Heart left ventricle (tissue), 16 donors: ENCODE data around the gene LPCAT2. TPM values are rescaled to one million over a fixed set of nuclear protein-coding genes. Genes with fewer than 3 reads are reported as not detected.

Experiments used
- ATAC-seq, 4 donors: fragments of 200-7000 bp; cut with Tn5 transposase; one replicate each; pipeline ENCODE4 v1.9.1; 2020 to 2022; ENCODE audit warnings: moderate library complexity in 4 of 4, mild to moderate bottlenecking in 3 of 4, moderate number of reproducible peaks in 1 of 4
- DNase-seq, 5 donors: peaks; one replicate each; pipeline ENCODE4 v3.0.0-alpha.2; 2020
- H3K27ac ChIP-seq, 12 donors: fragments of 200-600 bp; sonication (generic) in 4 of 12; one replicate each; pipeline versions ENCODE4 v1.5.0 to v1.8.0; 2016 to 2022; ENCODE audit warnings: mild to moderate bottlenecking in 2 of 12
- H3K27me3 ChIP-seq, 9 donors: fragments of 200-600 bp; sonication (generic) in 2 of 9; one replicate each; pipeline versions ENCODE4 v1.5.1 to v1.8.0; 2016 to 2022; ENCODE audit warnings: mild to moderate bottlenecking in 3 of 9
- H3K36me3 ChIP-seq, 9 donors: fragments of 200-600 bp; sonication (generic) in 2 of 9; one replicate each; pipeline versions ENCODE4 v1.5.0 to v1.8.0; 2018 to 2022; ENCODE audit warnings: mild to moderate bottlenecking in 2 of 9
- H3K4me1 ChIP-seq, 12 donors: fragments of 200-600 bp; sonication (generic) in 4 of 12; one replicate each; pipeline versions ENCODE4 v1.5.0 to v1.8.0; 2016 to 2022; ENCODE audit warnings: mild to moderate bottlenecking in 3 of 12
- H3K4me3 ChIP-seq, 12 donors: fragments of 200-600 bp; sonication (generic) in 4 of 12; one replicate each; pipeline versions ENCODE4 v1.5.0 to v1.8.0; 2017 to 2022; ENCODE audit warnings: mild to moderate bottlenecking in 9 of 12, moderate library complexity in 4 of 12
- H3K9me3 ChIP-seq, 12 donors: fragments of 200-600 bp; sonication (generic) in 4 of 12; one replicate each; pipeline versions ENCODE4 v1.5.0 to v1.8.0; 2016 to 2022; ENCODE audit warnings: mild to moderate bottlenecking in 1 of 12
- CTCF ChIP-seq, 12 donors: fragments of 200-600 bp; sonication (generic) in 4 of 12; IDR thresholded peaks; one replicate each; pipeline versions ENCODE4 v1.5.0 to v1.8.0; 2018 to 2022; ENCODE audit warnings: antibody characterized with exemption in 12 of 12, mild to moderate bottlenecking in 5 of 12
- POLR2A ChIP-seq, 2 donors: fragments of 450-650 bp; IDR thresholded peaks; one replicate each; pipeline ENCODE4 v1.6.1; 2017; ENCODE audit warnings: antibody characterized with exemption in 2 of 2, mild to moderate bottlenecking in 2 of 2, moderate library complexity in 2 of 2
- WGBS, 4 donors: extraction: QIAGEN DNeasy Blood & Tissue Kit in 2 of 4; methylation state at CpG; one replicate each; pipeline versions ENCODE4 v1.1.5 to v1.1.7; 2013 to 2018; 5-methylcytosine and 5-hydroxymethylcytosine counted together
- intact Hi-C, 10 donors: fragments of 100-400 bp; cut with DNase I; formaldehyde crosslinking; loops; one replicate each; pipeline versions ENCODE4 v1.11.1 to v1.14.2; 2022
- polyA plus RNA-seq, 2 donors: library from polyadenylated mRNA; stranded (reverse); fragments of 200-250 nt; gene quantifications; one replicate each; pipeline ENCODE4 v1.2.3, GENCODE V29; 2013
- total RNA-seq, 9 donors: library from RNA; depleted of rRNA in 2 of 9; stranded (reverse); fragments of >200 nt in 2 of 9; fragmentation: NEBNext Ultra II Directional in 3 of 9; extraction: Animal tissue kit (Norgen Biotek cat#: 25700) in 3 of 9; gene quantifications; one replicate each; pipeline versions ENCODE4 v1.1.0 to v1.2.4, GENCODE V29; 2016 to 2023
- donor health status: ischemic (EF 13 %, LVEDD 7.1; RV severe dilation, severe dysfunction).
- donor health status: healthy with polysubstance abuse.
- donor health status: DM: no; HTN: yes; CAD: no.
- donor health status: DM: no; HTN: no; CAD: no.
- donor health status: ischemic (EF 25% LVEDD 6.9; RV normal size, moderate dysfunction).
- donor health status: ischemic (EF 25% LVEDD 5.7; RV mildly dilated, moderate dysfunction).
- donor health status: healthy.
- donor health status: DM: yes; HTN: yes; CAD: no.
- donor health status: ischemic (EF 35%, LVEDD 5.7; RV mildly dilated, moderate dysfunction).
- donor health status: nonischemic (EF 11% LVEDD 7.7; RV severe dilation, severe dysfunction).
- donor health status: DM: yes; HTN: yes; CAD: no.
- donor health status: PGD.
- donor health status: ischemic (EF 29% LVEDD 5.4; RV normal size, mild dysfunction).
- donor health status: nonischemic (EF 23%, LVEDD 6.1; RV moderate dilation, normal function).

The LPCAT2 gene
- total and polyA plus RNA-seq, 11 donors = 3.8 to 13.6 (median 6.5) TPM

DNA sequence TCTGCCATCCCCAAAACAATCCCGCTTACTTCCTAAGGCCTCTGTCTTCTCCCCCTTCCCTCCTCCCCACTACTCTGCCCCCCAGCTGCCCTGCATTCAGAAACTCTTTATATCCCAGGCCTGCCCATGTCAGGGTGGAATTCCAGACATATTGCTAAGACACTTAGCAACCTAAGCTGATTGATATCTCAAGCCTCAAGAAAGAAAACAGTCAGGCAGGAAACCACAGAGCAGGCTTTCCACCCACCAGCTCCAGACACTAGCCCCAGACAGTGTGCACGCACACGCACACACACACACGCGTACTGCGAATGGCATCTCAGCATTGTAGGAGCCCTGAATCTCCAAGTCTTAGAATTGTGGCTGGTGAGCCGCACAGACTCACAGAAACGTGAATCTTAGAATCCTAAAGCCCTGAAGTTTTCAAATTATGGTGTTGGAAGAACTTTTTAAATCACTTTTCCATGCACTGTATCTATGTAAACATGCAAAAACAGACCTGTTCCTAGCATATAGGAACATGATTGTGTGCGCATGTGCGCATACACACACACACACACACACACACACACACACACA, 8.8 kb upstream of the LPCAT2 start:
- DNase-seq (peak in 1 of 5 donors; percentile 62), ATAC-seq (peak in 2 of 4 donors; percentile 12 to 62)
- no peak overlapping the region for H3K4me3 ChIP-seq
- no peaks in the 10 kb centered on the region for H3K27me3 ChIP-seq
- no peaks in the 10 kb centered on the region for H3K9me3 ChIP-seq
- peaks cover 10 to 63% (median 44%) of the 10 kb centered on the region in 12 donors for H3K4me1 ChIP-seq
- TF ChIP-seq POLR2A (IDR thresholded peaks at IDR 0.05) (no peak), CTCF (IDR thresholded peaks at IDR 0.05) (no peak)
- WGBS, 4 donors = 68 to 74% (median 69%) methylated on average over 10 of the region's 10 CpGs
- H3K27ac ChIP-seq = peak overlapping the region in 2 of 12 donors; percentile 26 to 36
- peaks cover 0 to 70% (median 4%) of the 10 kb centered on the region in 9 donors for H3K36me3 ChIP-seq
- intact Hi-C loops = loop anchor here in 9 of 10 donors (5.0 to 10.0 kb wide), 4 partner anchors 42 to 205 kb away; no protein-coding TSS in a partner anchor

DNA sequence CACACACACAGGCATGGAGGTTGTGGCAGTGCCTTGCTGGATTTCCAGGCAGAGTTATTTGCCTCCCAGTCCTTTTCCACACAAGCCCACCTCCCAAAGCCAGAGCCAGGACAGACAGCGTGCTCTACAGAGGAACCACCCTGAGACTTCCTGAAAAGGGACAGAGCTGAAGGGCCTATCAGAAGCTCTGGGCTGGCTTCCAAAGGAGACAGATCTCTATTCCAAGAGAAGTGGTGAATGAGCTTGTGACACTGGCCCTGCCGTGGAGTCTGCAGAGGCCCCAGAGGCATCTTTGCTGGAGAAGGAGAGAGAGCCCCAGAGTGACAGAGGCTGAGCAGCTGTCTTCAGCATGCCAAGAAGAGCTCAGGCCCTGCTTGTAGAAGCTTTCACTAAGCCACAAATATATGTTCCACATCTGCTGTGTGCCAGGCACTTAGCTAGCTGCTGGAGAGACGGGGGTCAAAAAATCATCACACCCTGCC, 8.3 kb upstream of the LPCAT2 start:
- TF ChIP-seq POLR2A (IDR thresholded peaks at IDR 0.05) (no peak), CTCF (IDR thresholded peaks at IDR 0.05) (no peak)
- no peak overlapping the region for H3K4me3 ChIP-seq
- ATAC-seq (peak; percentile 56 to 83 (median 78)), DNase-seq (peak in 4 of 5 donors; percentile 69 to 83 (median 76))
- peak overlapping the region in 4 of 12 donors; percentile 5 to 28 (median 19) for H3K27ac ChIP-seq
- H3K36me3 ChIP-seq = peaks cover 0 to 73% (median 6%) of the 10 kb centered on the region in 9 donors
- 21 to 29% (median 27%) methylated on average over 3 of the region's 3 CpGs for WGBS, 4 donors
- H3K27me3 ChIP-seq = no peaks in the 10 kb centered on the region
- H3K9me3 ChIP-seq = no peaks in the 10 kb centered on the region
- H3K4me1 ChIP-seq = peaks cover 10 to 57% (median 41%) of the 10 kb centered on the region in 12 donors
- intact Hi-C loops = no loop called here

DNA sequence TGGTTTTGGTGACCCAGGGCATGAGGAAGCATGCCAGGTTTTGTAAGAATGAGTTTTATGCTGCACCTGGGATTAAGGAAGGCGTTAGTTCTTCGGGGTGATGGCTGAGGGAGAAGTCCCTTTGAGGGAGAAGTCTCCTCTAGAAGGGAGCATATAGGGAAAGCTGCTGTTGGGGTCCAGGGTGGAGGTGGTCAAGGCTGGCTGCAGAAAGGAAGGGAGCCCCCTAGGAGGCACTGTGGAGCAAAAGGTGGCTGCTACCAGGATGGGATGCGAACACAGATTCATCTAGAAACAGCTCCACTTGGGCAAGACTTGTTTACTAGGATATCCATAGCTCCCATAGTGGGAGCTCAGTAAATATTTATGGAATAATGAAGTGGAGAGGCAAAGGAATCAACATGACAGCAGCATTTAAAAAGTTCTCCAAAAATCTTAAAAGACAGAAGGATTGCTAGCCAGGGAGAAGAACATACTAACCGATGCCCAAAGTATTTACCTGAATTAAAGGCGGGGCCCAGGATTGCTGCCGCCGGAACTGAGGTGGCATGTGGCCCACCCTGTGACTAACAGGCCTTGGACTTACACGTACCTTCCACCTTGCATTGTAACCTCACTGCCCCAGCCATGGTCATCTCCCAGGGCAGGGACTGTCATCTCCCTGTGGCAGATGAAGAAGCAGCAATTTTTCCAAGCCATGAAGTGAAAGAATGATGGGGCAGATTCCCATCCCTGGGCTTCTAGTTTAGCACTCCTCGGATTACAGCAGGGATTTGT, 7.1 kb upstream of the LPCAT2 start:
- TF ChIP-seq POLR2A (IDR thresholded peaks at IDR 0.05) = no peak
- peak in 6 of 12 donors; percentile 7 to 33 (median 20) for TF ChIP-seq CTCF (IDR thresholded peaks at IDR 0.05)
- WGBS, 4 donors = 90 to 93% (median 92%) methylated on average over 9 of the region's 9 CpGs
- intact Hi-C loops = loop anchor here in 1 of 10 donors (2.0 kb wide), 1 partner anchor 23 kb away; the partner anchor contains the start of gene MMP2
- no peak for DNase-seq
- Histone ChIP-seq H3K27me3 (no peaks in the 10 kb centered on the region), H3K4me1 (peaks cover 10 to 55% (median 41%) of the 10 kb centered on the region in 12 donors), H3K27ac (peak overlapping the region in 1 of 12 donors; percentile 74), H3K4me3 (no peak overlapping the region), H3K9me3 (no peaks in the 10 kb centered on the region), H3K36me3 (peaks cover 0 to 73% (median 8%) of the 10 kb centered on the region in 9 donors)
- ATAC-seq = no peak
